Smooth muscle cell (in vitro differentiated cells): Measurements from ENCODE around the gene CUL4A. TPM values are rescaled to one million over a fixed set of nuclear protein-coding genes. Genes with fewer than 3 reads are reported as not detected.

ENCODE experiments used
- DNase-seq: peaks from one replicate; lab custom pipeline; 2025; ENCODE audit not compliant: unreplicated experiment; lab: John Stamatoyannopoulos, UW
- H2AFZ ChIP-seq: fragments of 200-600 bp; sonication (generic); 2 replicates; pipeline ENCODE4 v1.6.0; 2016; ENCODE audit warnings: antibody characterized with exemption, low read depth, mild to moderate bottlenecking
- H3F3A ChIP-seq: fragments of 200-600 bp; sonication (generic); 2 replicates; pipeline ENCODE4 v1.6.0; 2017; ENCODE audit warnings: antibody characterized with exemption, low read depth
- H3K27ac ChIP-seq: fragments of 200-600 bp; sonication (generic); 2 replicates; pipeline ENCODE4 v1.5.1; 2016; ENCODE audit warnings: low read depth, mild to moderate bottlenecking
- H3K27me3 ChIP-seq: fragments of 200-600 bp; sonication (generic); 2 replicates; pipeline ENCODE4 v1.6.1; 2016; ENCODE audit warnings: low read depth, mild to moderate bottlenecking
- H3K36me3 ChIP-seq: fragments of 200-600 bp; sonication (generic); 2 replicates; pipeline ENCODE4 v1.5.1; 2016; ENCODE audit warnings: low read depth
- H3K4me1 ChIP-seq: fragments of 200-600 bp; sonication (generic); 2 replicates; pipeline ENCODE4 v1.5.1; 2016; ENCODE audit warnings: low read depth
- H3K4me2 ChIP-seq: fragments of 200-600 bp; sonication (generic); 2 replicates; pipeline ENCODE4 v1.6.0; 2016; ENCODE audit warnings: mild to moderate bottlenecking
- H3K4me3 ChIP-seq: fragments of 200-600 bp; sonication (generic); 2 replicates; pipeline ENCODE4 v1.5.1; 2016; ENCODE audit warnings: mild to moderate bottlenecking
- H3K79me2 ChIP-seq: fragments of 200-600 bp; sonication (generic); 2 replicates; pipeline ENCODE4 v1.6.0; 2016; ENCODE audit warnings: low read depth, mild to moderate bottlenecking
- H3K9ac ChIP-seq: fragments of 200-600 bp; sonication (generic); 2 replicates; pipeline ENCODE4 v1.6.0; 2016; ENCODE audit warnings: low read depth
- H3K9me3 ChIP-seq: fragments of 200-600 bp; sonication (generic); replicated peaks from 2 replicates; pipeline ENCODE4 v1.5.1; 2016; ENCODE audit warnings: low read depth
- H4K20me1 ChIP-seq: fragments of 200-600 bp; sonication (generic); 2 replicates; pipeline ENCODE4 v1.6.0; 2016; ENCODE audit warnings: low read depth
- CTCF ChIP-seq: fragments of 200-600 bp; sonication (generic); IDR thresholded peaks from 2 replicates; pipeline ENCODE4 v1.5.1; 2017; ENCODE audit warnings: borderline replicate concordance, mild to moderate bottlenecking, antibody characterized with exemption; ENCODE audit not compliant: insufficient read depth, poor library complexity, severe bottlenecking
- WGBS: methylation state at CpG from one replicate; pipeline ENCODE4 v1.1.7; 2016; ENCODE audit warnings: low lambda C conversion rate; 5-methylcytosine and 5-hydroxymethylcytosine counted together
- polyA plus RNA-seq: library from polyadenylated mRNA; unstranded; fragments of >200 nt; fragmentation: Nextera tagmentation; extraction: Ambion mirVana; gene quantifications from 2 replicates; pipeline ENCODE4 v1.2.1, GENCODE V29; 2016
- total RNA-seq: library from RNA; depleted of rRNA; stranded (reverse); fragments of >200 nt; gene quantifications from 2 replicates; pipeline ENCODE4 v1.2.3, GENCODE V29; 2014

CUL4A gene
- total and polyA plus RNA-seq, 2 experiments from 2014 or later, result 40.3 to 62.7 TPM

DNA sequence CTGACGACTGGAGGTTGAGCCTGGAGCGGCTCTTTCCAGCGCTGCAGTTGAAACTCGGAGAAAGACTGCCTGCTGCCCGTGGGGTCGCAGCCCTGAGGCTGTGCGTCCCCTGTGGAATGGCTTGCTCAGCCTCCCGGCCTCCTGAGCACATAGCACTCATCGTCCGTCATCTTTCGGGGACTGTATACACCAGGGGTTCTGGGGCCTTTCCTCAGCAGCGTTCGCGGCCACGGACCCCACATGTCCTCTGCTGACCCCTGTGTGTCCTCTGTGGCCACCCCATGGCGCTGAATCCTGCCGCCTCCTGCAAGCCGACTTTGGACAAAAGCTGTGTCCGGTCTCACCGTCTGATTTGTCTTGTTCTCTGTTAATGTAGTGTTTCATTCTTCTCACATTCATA is 20.4 kb downstream of the CUL4A start:
- no peaks in the 10 kb centered on the region for H3K9me3 ChIP-seq
- no peak overlapping the region for H2AFZ ChIP-seq
- no peak overlapping the region for H3K4me2 ChIP-seq
- H3K4me3 ChIP-seq, result no peak overlapping the region
- H3F3A ChIP-seq, result no peaks in the 10 kb centered on the region
- H4K20me1 ChIP-seq, result peaks cover 16% of the 10 kb centered on the region
- H3K27ac ChIP-seq, result no peak overlapping the region
- no peaks in the 10 kb centered on the region for H3K36me3 ChIP-seq
- no peak overlapping the region for H3K9ac ChIP-seq
- peaks cover 15% of the 10 kb centered on the region for H3K79me2 ChIP-seq
- DNase-seq, result no peak
- 97% methylated on average over 20 of the region's 20 CpGs for WGBS
- H3K27me3 ChIP-seq, result no peaks in the 10 kb centered on the region
- H3K4me1 ChIP-seq, result no peaks in the 10 kb centered on the region
- TF ChIP-seq CTCF, result no peak

DNA sequence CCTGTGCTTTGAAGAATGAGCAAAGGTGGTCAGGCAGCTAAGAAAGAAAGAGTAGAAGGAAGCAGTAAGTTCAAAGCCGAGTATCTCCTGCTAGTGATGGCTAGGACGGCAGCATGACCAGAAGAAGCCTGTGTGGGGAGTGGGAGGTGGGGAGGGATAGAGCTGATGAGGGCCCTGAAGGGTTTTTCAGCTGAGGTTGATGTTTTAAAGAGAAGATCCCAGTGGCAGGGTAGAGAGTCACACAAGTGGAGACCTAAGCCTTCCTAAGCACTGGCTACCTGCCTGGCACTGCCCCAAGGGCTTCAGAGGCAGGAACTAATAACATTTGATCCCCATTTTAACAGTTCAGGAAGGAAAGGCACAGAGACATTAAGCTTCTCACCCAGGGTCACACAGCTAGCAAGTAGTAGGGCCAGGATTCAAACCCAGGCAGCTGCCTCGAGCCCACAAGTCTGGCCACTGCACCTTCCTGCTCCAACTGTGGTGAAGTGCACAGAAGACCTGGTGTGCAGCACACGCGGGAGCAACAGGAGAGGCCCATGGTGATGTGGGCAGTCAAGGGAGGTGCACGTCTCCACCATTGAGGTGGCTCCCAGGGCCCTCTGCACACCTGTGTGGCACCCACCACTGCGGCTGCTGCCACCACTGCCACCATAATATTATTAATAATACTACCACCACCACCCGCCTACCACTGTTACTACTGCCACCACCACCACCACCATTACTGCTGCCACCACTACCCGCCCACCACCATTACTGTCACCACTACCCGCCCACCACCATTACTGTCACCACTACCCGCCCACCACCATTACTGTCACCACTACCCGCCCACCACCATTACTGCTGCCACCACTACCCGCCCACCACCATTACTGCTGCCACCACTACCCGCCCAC is 22.1 kb downstream of the CUL4A start:
- 96% methylated on average over 8 of the region's 14 CpGs for WGBS
- Histone ChIP-seq H2AFZ (no peak overlapping the region), H3K27ac (no peak overlapping the region), H4K20me1 (peaks cover 10% of the 10 kb centered on the region), H3K79me2 (peaks cover 10% of the 10 kb centered on the region), H3K4me1 (no peaks in the 10 kb centered on the region), H3K36me3 (no peaks in the 10 kb centered on the region), H3K9ac (no peak overlapping the region), H3K4me2 (no peak overlapping the region), H3K27me3 (no peaks in the 10 kb centered on the region), H3K9me3 (no peaks in the 10 kb centered on the region), H3F3A (no peaks in the 10 kb centered on the region), H3K4me3 (no peak overlapping the region)
- DNase-seq, result no peak
- TF ChIP-seq CTCF, result no peak

DNA sequence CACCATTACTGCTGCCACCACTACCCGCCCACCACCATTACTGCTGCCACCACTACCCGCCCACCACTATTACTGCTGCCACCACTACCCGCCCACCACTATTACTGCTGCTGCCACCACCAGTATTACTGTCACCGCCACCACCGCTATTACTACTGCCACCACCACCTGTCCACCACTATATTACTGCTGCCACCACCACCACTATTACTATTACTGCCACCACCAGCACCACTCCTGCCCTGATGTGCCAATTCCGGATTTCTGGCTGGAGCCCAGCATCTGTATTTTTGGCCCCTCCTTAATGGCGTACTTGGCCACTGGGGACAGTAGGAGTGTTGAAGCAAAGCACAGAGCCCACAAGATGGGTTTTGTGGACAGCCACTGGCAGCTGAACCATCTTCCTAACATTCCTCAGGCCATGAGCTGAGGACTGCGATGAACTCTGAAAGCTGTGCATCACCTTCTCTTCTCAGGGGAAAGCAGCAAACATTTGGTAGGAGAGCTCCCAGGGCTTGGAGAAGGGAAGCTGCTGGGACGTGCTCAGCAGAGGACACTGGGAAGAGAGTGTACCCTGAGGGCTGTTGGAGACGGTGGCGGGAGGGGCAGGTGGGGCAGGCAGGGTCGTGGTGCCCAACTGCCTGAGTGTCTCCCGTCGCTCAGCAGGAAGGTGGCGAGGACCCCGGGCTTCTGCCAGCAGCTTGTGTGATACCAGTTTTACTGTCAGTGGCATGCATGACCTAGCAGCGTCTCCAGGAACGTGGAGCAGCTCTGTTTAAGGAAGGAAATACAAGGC is 23.0 kb downstream of the CUL4A start:
- H3K4me2 ChIP-seq, result no peak overlapping the region
- H3K36me3 ChIP-seq, result peaks cover 2% of the 10 kb centered on the region
- H2AFZ ChIP-seq, result no peak overlapping the region
- no peak for TF ChIP-seq CTCF
- DNase-seq, result no peak
- no peak overlapping the region for H3K4me3 ChIP-seq
- peaks cover 4% of the 10 kb centered on the region for H4K20me1 ChIP-seq
- WGBS, result 90% methylated on average over 18 of the region's 18 CpGs
- H3K27me3 ChIP-seq, result no peaks in the 10 kb centered on the region
- no peaks in the 10 kb centered on the region for H3F3A ChIP-seq
- peaks cover 2% of the 10 kb centered on the region for H3K79me2 ChIP-seq
- no peak overlapping the region for H3K27ac ChIP-seq
- no peak overlapping the region for H3K9ac ChIP-seq
- H3K9me3 ChIP-seq, result no peaks in the 10 kb centered on the region
- no peaks in the 10 kb centered on the region for H3K4me1 ChIP-seq
